Erythroblast (primary cell): ENCODE data around the gene SMC6.

ENCODE experiments used
- GATA1 ChIP-seq: IDR thresholded peaks from 2 replicates; pipeline ENCODE4 v1.6.1; 2011; ENCODE audit warnings: low read depth, mild to moderate bottlenecking, control low read depth, low read length, moderate library complexity
- POLR2A ChIP-seq: IDR thresholded peaks from 2 replicates; pipeline ENCODE4 v1.6.1; 2011; ENCODE audit warnings: mild to moderate bottlenecking, low read length

GRCh38 chr2:17762451-17762850, 8.8 kb upstream of the SMC6 start:
- no peak for TF ChIP-seq POLR2A
- TF ChIP-seq GATA1 = no peak
